H1 (cell line): ENCODE measurements around the gene ISG15. TPM values are rescaled to one million over a fixed set of nuclear protein-coding genes. Genes with fewer than 3 reads are reported as not detected.

ENCODE experiments used
- CTCF ChIA-PET: fragments of 300-600 bp; sonication (Branson Sonifier 250); formaldehyde crosslinking; loops from one replicate; lab custom pipeline; 2021; ENCODE audit not compliant: partially characterized antibody; lab: Charles Lee
- POLR2A ChIA-PET: fragments of 300-600 bp; sonication (Branson Sonifier 250); formaldehyde crosslinking; loops from one replicate; lab custom pipeline; 2021; ENCODE audit warnings: inconsistent platforms; ENCODE audit not compliant: partially characterized antibody; lab: Charles Lee
- DNase-seq, 2 experiments: peaks; one replicate each; pipeline versions ENCODE4 v3.0.0 to v3.0.0-alpha.2; 2010 to 2022; ENCODE audit warnings: low spot score in 2 of 2, low read depth in 1 of 2, mixed read lengths in 1 of 2
- FAIRE-seq: peaks from 2 replicates; lab custom pipeline; 2011; peaks lifted over from hg19 to GRCh38; lab: Jason Lieb, UNC
- H2AFZ ChIP-seq: 2 replicates; pipeline ENCODE4 v1.8.1; 2012; ENCODE audit warnings: low read length, inconsistent platforms
- H2AK5ac ChIP-seq: 2 replicates; pipeline ENCODE4 v1.6.1; 2013; ENCODE audit warnings: low read depth, low read length
- H2BK120ac ChIP-seq: replicated peaks from 2 replicates; pipeline ENCODE3; 2013; ENCODE audit warnings: low read depth, low read length, inconsistent platforms
- H2BK12ac ChIP-seq: 2 replicates; pipeline ENCODE4 v1.6.1; 2013; ENCODE audit warnings: low read depth, low read length
- H2BK15ac ChIP-seq: 2 replicates; pipeline ENCODE4 v1.6.1; 2013; ENCODE audit warnings: low read length
- H2BK20ac ChIP-seq: 2 replicates; pipeline ENCODE4 v1.6.1; 2013; ENCODE audit warnings: low read length
- H2BK5ac ChIP-seq: 2 replicates; pipeline ENCODE4 v1.6.1; 2013; ENCODE audit warnings: low read depth, low read length
- H3K14ac ChIP-seq: 2 replicates; pipeline ENCODE4 v1.6.1; 2013; ENCODE audit warnings: inconsistent platforms; ENCODE audit not compliant: insufficient read length
- H3K18ac ChIP-seq: 2 replicates; pipeline ENCODE4 v1.6.1; 2013; ENCODE audit warnings: low read length; ENCODE audit errors: extremely low read depth
- H3K23ac ChIP-seq: 2 replicates; pipeline ENCODE4 v1.6.1; 2013; ENCODE audit warnings: inconsistent platforms; ENCODE audit not compliant: insufficient read length
- H3K23me2 ChIP-seq: 2 replicates; pipeline ENCODE4 v1.6.1; 2013; ENCODE audit warnings: low read depth, low read length
- H3K27ac ChIP-seq: 2 replicates; pipeline ENCODE4 v1.6.1; 2011; ENCODE audit warnings: low read depth, low read length, inconsistent platforms
- H3K27me3 ChIP-seq, 4 experiments: replicated peaks in 1 of 4; 1 replicate in 1 of 4; 2 replicates in 3 of 4; pipeline versions ENCODE4 v1.6.1 to v1.8.1; 2011 to 2013; ENCODE audit warnings: low read length in 3 of 4, mild to moderate bottlenecking in 3 of 4, inconsistent platforms in 2 of 4, mixed read lengths in 2 of 4, moderate library complexity in 1 of 4; ENCODE audit not compliant: control insufficient read depth in 3 of 4, insufficient read depth in 3 of 4; ENCODE audit errors: extremely low read depth in 1 of 4
- H3K36me3 ChIP-seq, 4 experiments: 2 replicates each; pipeline versions ENCODE4 v1.6.1 to v1.8.1; 2011 to 2013; ENCODE audit warnings: mild to moderate bottlenecking in 4 of 4, low read length in 3 of 4, moderate library complexity in 2 of 4, control low read depth in 1 of 4, inconsistent platforms in 1 of 4; ENCODE audit not compliant: insufficient read depth in 4 of 4, control insufficient read depth in 2 of 4
- H3K4ac ChIP-seq: replicated peaks from 2 replicates; pipeline ENCODE3; 2013; ENCODE audit warnings: low read length, low read depth, mixed read lengths, inconsistent platforms; ENCODE audit not compliant: insufficient read length
- H3K4me1 ChIP-seq, 4 experiments: replicated peaks in 1 of 4; 1 replicate in 1 of 4; 2 replicates in 3 of 4; pipeline versions ENCODE4 v1.6.1 to v1.8.1; 2011 to 2013; ENCODE audit warnings: low read length in 3 of 4, inconsistent platforms in 2 of 4, mixed read lengths in 1 of 4; ENCODE audit not compliant: insufficient read depth in 4 of 4, control insufficient read depth in 3 of 4
- H3K4me2 ChIP-seq, 2 experiments: 2 replicates each; pipeline versions ENCODE4 v1.6.1 to v1.8.1; 2011 to 2013; ENCODE audit warnings: low read depth in 2 of 2, low read length in 2 of 2, control low read depth in 1 of 2, inconsistent platforms in 1 of 2, mild to moderate bottlenecking in 1 of 2; ENCODE audit not compliant: insufficient read depth in 1 of 2
- H3K4me3 ChIP-seq, 4 experiments: fragments of 200-600, 300-600 bp in 1 of 4; sonication (generic), shearing (Covaris generic), sonication (Bioruptor Twin) in 1 of 4; 2 replicates each; pipeline versions ENCODE4 v1.5.1 to v1.8.1; 2011 to 2016; ENCODE audit warnings: low read length in 4 of 4, low read depth in 3 of 4, control low read depth in 2 of 4, inconsistent platforms in 2 of 4, mild to moderate bottlenecking in 2 of 4, mixed read lengths in 1 of 4, moderate library complexity in 1 of 4; ENCODE audit not compliant: insufficient read depth in 2 of 4; ENCODE audit errors: extremely low read depth in 1 of 4
- H3K56ac ChIP-seq: replicated peaks from 2 replicates; pipeline ENCODE3; 2013; ENCODE audit warnings: low read depth, mild to moderate bottlenecking, mixed read lengths, low read length, inconsistent platforms; ENCODE audit not compliant: insufficient read length
- H3K79me1 ChIP-seq: 2 replicates; pipeline ENCODE4 v1.6.1; 2013; ENCODE audit warnings: low read depth, low read length, control low read depth
- H3K79me2 ChIP-seq, 2 experiments: 2 replicates each; pipeline versions ENCODE4 v1.6.1 to v1.8.1; 2012 to 2013; ENCODE audit warnings: low read length in 2 of 2, mild to moderate bottlenecking in 2 of 2, inconsistent platforms in 1 of 2; ENCODE audit not compliant: insufficient read depth in 2 of 2, control insufficient read depth in 1 of 2
- H3K9ac ChIP-seq, 4 experiments: replicated peaks in 1 of 4; 1 replicate in 1 of 4; 2 replicates in 3 of 4; pipeline versions ENCODE4 v1.6.1 to v1.8.1; 2011 to 2013; ENCODE audit warnings: low read depth in 3 of 4, low read length in 3 of 4, control low read depth in 2 of 4, mild to moderate bottlenecking in 2 of 4, moderate library complexity in 2 of 4, inconsistent platforms in 1 of 4; ENCODE audit errors: extremely low read depth in 1 of 4
- H3K9me3 ChIP-seq, 2 experiments: 2 replicates each; pipeline versions ENCODE4 v1.6.1 to v1.8.1; 2012 to 2013; ENCODE audit warnings: mild to moderate bottlenecking in 2 of 2, moderate library complexity in 2 of 2, control low read depth in 1 of 2, inconsistent platforms in 1 of 2, low read depth in 1 of 2, low read length in 1 of 2, mixed read lengths in 1 of 2; ENCODE audit not compliant: insufficient read depth in 2 of 2
- H4K20me1 ChIP-seq, 2 experiments: replicated peaks in 1 of 2; 2 replicates each; pipeline versions ENCODE3 to v1.8.1; 2011 to 2013; ENCODE audit warnings: inconsistent platforms in 2 of 2, low read length in 2 of 2, mild to moderate bottlenecking in 1 of 2; ENCODE audit not compliant: insufficient read depth in 2 of 2, control insufficient read depth in 1 of 2
- H4K5ac ChIP-seq: 2 replicates; pipeline ENCODE4 v1.6.1; 2013; ENCODE audit warnings: low read length, low read depth, mixed read lengths, inconsistent platforms; ENCODE audit not compliant: insufficient read length
- H4K8ac ChIP-seq: 2 replicates; pipeline ENCODE4 v1.8.0; 2013; ENCODE audit warnings: mild to moderate bottlenecking, moderate library complexity, low read length, inconsistent platforms; ENCODE audit not compliant: insufficient read depth; ENCODE audit errors: extremely low read depth
- H4K91ac ChIP-seq: replicated peaks from 2 replicates; pipeline ENCODE3; 2013; ENCODE audit warnings: low read length, mixed read lengths, inconsistent platforms; ENCODE audit not compliant: insufficient read length
- BRCA1 ChIP-seq: IDR thresholded peaks from 2 replicates; pipeline ENCODE4 v1.6.1; 2012; ENCODE audit warnings: low read depth, low read length, improper control_type of control experiment
- CBX8 ChIP-seq: fragments of 300-800, 300-1000 bp; sonication (generic); IDR thresholded peaks from 2 replicates; pipeline ENCODE4 v1.7.1; 2016; ENCODE audit warnings: low read depth, low read length, borderline replicate concordance
- KDM1A ChIP-seq: fragments of 200-600, 300-600 bp; sonication (generic); IDR thresholded peaks from 2 replicates; pipeline ENCODE4 v1.7.1; 2016; ENCODE audit warnings: mild to moderate bottlenecking, low read length, borderline replicate concordance
- TAF7 ChIP-seq: optimal IDR thresholded peaks from 2 replicates; pipeline ENCODE3; 2011; ENCODE audit warnings: low read depth, mild to moderate bottlenecking, inconsistent platforms, low read length, moderate library complexity, borderline replicate concordance
- WGBS, 2 experiments: shearing (Covaris generic) in 1 of 2; methylation state at CpG; one replicate each; pipeline versions ENCODE4 v1.1.6 to v1.1.7; 2013 to 2015; ENCODE audit warnings: low lambda C conversion rate in 2 of 2, mixed read lengths in 2 of 2, inconsistent platforms in 1 of 2, low coverage in 1 of 2, missing lambda C conversion rate in 1 of 2; ENCODE audit not compliant: insufficient replicate concordance in 2 of 2, insufficient coverage in 1 of 2, insufficient read length in 1 of 2; ENCODE audit errors: extremely low coverage in 1 of 2, missing lambda C conversion rate in 1 of 2; 5-methylcytosine and 5-hydroxymethylcytosine counted together
- polyA plus RNA-seq, 7 experiments: library from polyadenylated mRNA; depleted of rRNA in 3 of 7; stranded (reverse) in 5 of 7; unstranded in 2 of 7; fragments of >200 nt in 5 of 7; fragments of 200-250 nt in 2 of 7; gene quantifications; 1 replicate in 5 of 7; 2 replicates in 1 of 7; 4 replicates in 1 of 7; pipeline versions ENCODE4 v1.2.1 to v1.2.3, GENCODE V29; 2011 to 2013; ENCODE audit warnings: missing spikeins in 2 of 7, mixed read lengths in 2 of 7
- total RNA-seq: library from RNA; stranded (reverse); fragmentation: NEBNext Ultra II Directional; extraction: Animal tissue kit (Norgen Biotek cat#: 25700); gene quantifications from 2 replicates; pipeline ENCODE4 v1.2.1, GENCODE V29; 2021

Gene ISG15
- total and polyA plus RNA-seq, 2 of the 8 experiments (the other 6 are each of a cell fraction or from before 2014, with no cell fraction given) = 29.3 to 121 TPM

DNA sequence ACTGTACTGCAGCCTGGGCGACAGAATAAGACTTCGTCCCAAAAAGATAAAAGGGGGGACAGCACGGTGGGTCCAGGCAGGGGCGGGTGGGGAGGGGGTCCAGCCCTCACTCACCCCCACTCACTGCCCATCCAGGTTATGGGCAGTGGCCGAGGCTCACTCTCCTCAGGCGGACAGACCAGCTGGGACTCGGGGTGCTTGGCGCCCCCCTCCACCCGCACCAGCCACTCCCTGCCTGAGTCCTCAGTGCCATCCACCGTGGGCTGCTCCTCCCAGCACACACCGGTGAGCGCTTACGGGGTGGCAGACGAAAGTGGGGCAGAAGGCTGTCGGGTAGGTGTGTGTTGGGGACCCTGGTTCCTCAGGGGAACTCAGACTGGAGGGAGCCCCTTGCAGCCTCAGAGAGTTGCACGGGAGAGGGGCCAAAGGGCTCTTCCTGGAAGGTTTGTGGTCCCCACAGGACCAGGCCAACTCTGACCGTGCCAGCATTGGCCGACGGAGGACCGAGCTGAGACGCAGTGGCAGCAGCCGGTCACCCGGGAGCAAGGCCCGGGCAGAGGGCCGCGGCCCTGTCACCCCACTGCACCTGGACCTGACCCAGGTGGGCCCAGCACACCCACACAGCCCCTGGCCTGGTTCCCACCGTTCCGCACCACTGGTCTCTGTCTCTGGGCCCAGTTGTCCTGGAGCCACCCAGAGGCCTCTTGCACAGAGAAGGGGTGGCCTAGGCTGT, 40.4 kb upstream of the ISG15 start:
- H3K23ac ChIP-seq = no peak overlapping the region
- FAIRE-seq (no peak), DNase-seq (no peak)
- H3K4me3 ChIP-seq = no peak overlapping the region
- no peak overlapping the region for H2BK20ac ChIP-seq
- 90% methylated on average over 21 of the region's 28 CpGs; no CpG with 5 or more reads in 1 of the 2 experiments for WGBS, 2 experiments
- no peaks in the 10 kb centered on the region; the same call in 1 of the 2 replicates for H3K79me1 ChIP-seq
- H4K5ac ChIP-seq = no peak overlapping the region
- CTCF ChIA-PET = interaction anchor here (1.1 to 7.0 kb wide), 4 partner anchors 11 to 91 kb away, joined by 3 to 53 read pairs (median 6); partner anchors contain the start of gene PERM1
- no peak overlapping the region for H3K4ac ChIP-seq
- H3K36me3 ChIP-seq = no peaks in the 10 kb centered on the region
- no peak overlapping the region for H2BK15ac ChIP-seq
- H4K91ac ChIP-seq = no peak overlapping the region
- H2BK5ac ChIP-seq = no peak overlapping the region
- no peak overlapping the region for H3K14ac ChIP-seq
- H3K27ac ChIP-seq = no peak overlapping the region
- no peak overlapping the region; the same call in 1 of the 2 replicates for H4K8ac ChIP-seq
- no peaks in the 10 kb centered on the region for H3K9me3 ChIP-seq
- H2BK120ac ChIP-seq = no peak overlapping the region
- H2BK12ac ChIP-seq = no peak overlapping the region
- no peak overlapping the region for H3K18ac ChIP-seq
- H3K4me1 ChIP-seq = peaks cover 0 to 15% (median 5%) of the 10 kb centered on the region in 4 experiments; a peak in 4 of 7 replicates
- POLR2A ChIA-PET = interaction anchor here (1.3 to 1.5 kb wide), 2 partner anchors 12 to 29 kb away, joined by 3 to 4 read pairs; no protein-coding TSS in a partner anchor
- H3K23me2 ChIP-seq = peaks cover 5% of the 10 kb centered on the region; the same call in 1 of the 2 replicates
- H3K4me2 ChIP-seq = no peak overlapping the region
- peaks cover 0 to 17% of the 10 kb centered on the region in 2 experiments for H4K20me1 ChIP-seq
- H2AFZ ChIP-seq = no peak overlapping the region
- no peak overlapping the region for H2AK5ac ChIP-seq
- no peak overlapping the region for H3K56ac ChIP-seq
- peaks cover 0 to 3% of the 10 kb centered on the region in 2 experiments; a peak in 1 of 4 replicates for H3K79me2 ChIP-seq
- no peak overlapping the region for H3K9ac ChIP-seq
- peaks cover 0 to 46% (median 32%) of the 10 kb centered on the region in 4 experiments; a peak in 6 of 7 replicates for H3K27me3 ChIP-seq
- no peak for TF ChIP-seq BRCA1
- no peak for TF ChIP-seq TAF7
- no peak for TF ChIP-seq CBX8
- TF ChIP-seq KDM1A = no peak
